Measurements from ENCODE around the gene ABCD3.

- TF ChIP-seq CTCF (IDR thresholded peaks at IDR 0.05; ENCODE audit: low read depth, low read length) (no peak), MYC (IDR thresholded peaks at IDR 0.05; ENCODE audit: low read depth, low read length) (no peak), POLR2A (IDR thresholded peaks at IDR 0.05; ENCODE audit: extremely low read depth, insufficient read length) (no peak)
Observed at GRCh38 chr1:94406446-94406845, 11.7 kb upstream of the ABCD3 start.
